GM12873 (cell line): ENCODE measurements around the gene HESX1.

Experiments
- CTCF ChIP-seq: IDR thresholded peaks from 2 replicates; pipeline ENCODE4 v1.5.1; 2012; ENCODE audit warnings: low read depth, mild to moderate bottlenecking, moderate library complexity, low read length, control low read depth; ENCODE audit not compliant: insufficient read depth; ENCODE audit errors: missing control alignments

The HESX1 gene

DNA sequence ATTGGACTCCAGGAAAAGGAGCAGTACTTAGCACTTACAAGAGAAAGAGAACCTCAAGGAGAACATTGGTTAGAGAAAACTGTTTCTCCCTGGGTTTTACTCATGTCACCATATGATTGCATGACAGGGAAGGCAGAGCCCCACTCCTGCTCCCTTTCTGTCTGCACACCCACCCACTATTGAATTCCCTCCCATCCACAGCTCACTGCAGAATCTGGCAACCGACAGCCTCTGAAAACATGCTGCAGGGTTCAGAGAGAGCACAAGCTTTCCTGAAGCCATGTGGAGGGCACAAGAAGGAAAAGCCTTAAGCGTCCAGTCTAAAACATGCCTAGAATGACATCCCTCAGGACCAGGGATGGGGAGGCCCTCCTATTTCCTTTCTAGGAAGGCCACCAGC, 31.6 kb downstream of the HESX1 start:
- no peak for TF ChIP-seq CTCF

DNA sequence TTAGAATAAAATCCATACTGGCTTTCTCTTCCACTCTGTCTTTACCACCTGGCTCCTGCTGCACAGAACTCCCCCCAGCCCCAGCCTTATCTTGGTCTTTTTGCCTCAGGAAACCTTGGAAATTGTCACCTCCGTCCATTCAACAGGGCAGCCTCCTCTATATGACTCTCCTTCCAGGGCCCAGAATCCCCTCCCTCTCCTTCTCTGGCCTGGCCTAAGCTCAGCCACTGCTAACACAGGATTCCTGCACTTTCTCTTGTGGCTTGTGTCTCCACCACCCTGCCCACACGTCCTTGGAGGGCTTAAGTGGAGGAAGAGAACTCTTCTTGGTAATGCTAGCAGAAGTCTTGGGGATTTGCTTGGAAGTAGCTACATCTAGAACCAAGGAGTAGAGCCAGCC, 33.1 kb downstream of the HESX1 start:
- no peak for TF ChIP-seq CTCF

DNA sequence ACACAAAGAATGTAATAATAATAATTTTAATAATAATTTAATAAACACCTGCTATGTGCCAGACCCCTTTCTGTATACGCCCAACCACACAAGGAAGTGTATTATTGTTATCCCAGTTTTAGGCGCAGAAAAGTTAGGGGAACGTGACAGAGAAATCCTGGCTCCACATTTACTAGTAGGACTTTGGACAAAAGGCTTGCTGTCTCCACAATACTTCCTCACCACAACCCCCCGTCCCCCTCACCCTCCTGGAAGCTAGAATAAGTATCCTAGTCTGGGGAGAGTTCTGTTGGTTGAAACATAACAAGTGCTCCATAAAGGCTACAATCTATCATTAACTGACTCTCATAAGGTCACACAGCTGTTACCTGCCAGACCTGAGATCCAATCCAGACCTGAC, 34.1 kb downstream of the HESX1 start:
- no peak for TF ChIP-seq CTCF

- no peak for TF ChIP-seq CTCF
These were observed 34.9 kb downstream of the HESX1 start, which contains the start of gene IL17RD for GRCh38 chr3:57164657-57165573. IL17RD (minus strand) TSS chr3:57165353; CDS start chr3:57165286, 67 bp downstream.

- TF ChIP-seq CTCF, result no peak
These were observed 35.5 kb downstream of the HESX1 start for GRCh38 chr3:57164217-57164656.

DNA sequence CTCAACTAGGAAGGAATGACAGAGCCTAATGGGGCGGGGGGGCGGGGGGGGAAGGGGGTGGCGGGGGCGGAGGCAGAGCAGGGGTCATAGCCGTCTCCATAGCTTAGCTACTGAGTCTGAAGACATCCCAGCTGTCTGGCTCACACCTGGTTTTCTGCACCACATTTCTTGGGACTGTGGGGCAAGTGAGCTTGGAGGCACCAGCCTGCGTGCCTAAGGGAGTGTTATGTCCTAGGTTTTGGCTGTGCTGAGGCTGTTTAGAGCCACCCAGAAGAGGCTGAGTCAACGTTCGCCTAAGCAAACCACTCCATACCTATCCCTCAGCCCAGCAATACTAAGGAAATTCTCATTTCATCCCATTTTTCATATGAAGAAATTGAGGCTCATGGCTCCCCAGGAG, 36.0 kb downstream of the HESX1 start:
- TF ChIP-seq CTCF, result no peak

DNA sequence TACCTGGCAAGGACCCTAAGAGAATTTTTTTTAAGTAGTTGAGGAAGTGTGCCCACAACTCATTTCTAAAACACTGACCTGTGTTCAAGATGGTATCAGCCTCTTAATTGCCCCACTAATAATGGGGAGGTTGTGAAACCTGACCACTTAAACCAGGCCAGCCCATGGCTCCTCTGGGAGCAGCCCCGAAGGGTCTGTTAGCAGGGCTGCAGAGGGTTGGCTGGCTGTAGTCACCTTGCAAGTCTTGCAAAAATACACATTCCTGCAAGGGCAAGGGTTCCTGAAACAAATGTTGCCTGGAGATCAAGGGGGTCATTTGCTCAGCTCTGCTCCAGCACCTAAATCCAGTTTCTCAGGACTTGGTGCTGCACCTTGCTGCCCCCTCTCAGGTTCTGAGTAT, 37.9 kb downstream of the HESX1 start:
- no peak for TF ChIP-seq CTCF
